Measurements from ENCODE around the gene TOX3.

TOX3 gene

DNA sequence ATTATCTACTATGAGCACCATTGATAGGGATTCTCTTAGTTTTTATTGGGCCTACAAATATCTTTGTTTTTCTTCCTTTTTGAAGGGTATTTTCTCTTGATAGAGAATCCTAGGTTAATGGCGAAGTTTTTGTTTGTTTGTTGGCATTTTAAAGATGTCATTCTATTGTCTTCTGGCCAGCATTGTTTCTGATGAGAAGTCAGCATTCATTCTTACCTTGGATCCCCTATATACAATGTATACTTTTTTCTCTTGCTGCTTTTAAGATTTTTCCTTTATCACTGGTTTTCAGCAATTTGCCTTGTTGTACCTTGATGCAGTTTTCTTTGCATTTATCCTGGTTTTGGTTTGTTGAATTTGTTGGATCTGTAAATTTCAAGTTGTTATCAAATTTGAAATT is 130.1 kb downstream of the TOX3 start:
- TF ChIP-seq EZH2 (IDR thresholded peaks at IDR 0.05) (no peak), FOXP2 (optimal IDR thresholded peaks at IDR 0.05; ENCODE audit: control extremely low read depth, extremely low read length, insufficient read depth) (no peak), POLR2AphosphoS5 (IDR thresholded peaks at IDR 0.05; ENCODE audit: borderline replicate concordance, low read depth, low read length) (no peak)
- Histone ChIP-seq H3K9me3 (ENCODE audit: low read depth, low read length) (no peaks in the 10 kb centered on the region), H3K9ac (ENCODE audit: insufficient read length) (no peak overlapping the region), H3K27ac (no peak overlapping the region), H3K4me3 (no peak overlapping the region), H3K36me3 (ENCODE audit: insufficient read depth, low read length) (no peaks in the 10 kb centered on the region)
- DNase-seq (ENCODE audit: low read depth, low spot score) = no peak

DNA sequence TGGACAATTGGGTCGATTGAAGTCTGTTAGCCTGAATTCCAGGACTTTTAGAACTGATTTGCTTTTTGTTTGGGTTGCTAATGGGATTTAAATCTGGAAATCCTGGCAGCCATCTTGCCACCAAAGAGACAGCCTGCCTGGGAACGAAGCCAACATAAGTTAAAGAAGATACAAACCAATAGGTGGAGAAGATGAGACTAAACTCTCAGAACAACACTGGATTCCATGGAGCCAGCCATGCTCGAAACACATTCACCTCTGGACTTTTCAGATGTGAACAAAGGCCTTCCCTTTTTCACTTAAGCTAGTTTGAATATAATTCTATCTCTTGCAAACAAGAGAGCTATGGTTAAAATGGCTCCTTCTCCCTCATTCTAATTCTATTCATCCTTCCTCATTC is 135.9 kb downstream of the TOX3 start:
- TF ChIP-seq EZH2 (IDR thresholded peaks at IDR 0.05) (no peak), POLR2AphosphoS5 (IDR thresholded peaks at IDR 0.05; ENCODE audit: borderline replicate concordance, low read depth, low read length) (no peak), FOXP2 (optimal IDR thresholded peaks at IDR 0.05; ENCODE audit: control extremely low read depth, extremely low read length, insufficient read depth) (no peak)
- H3K4me3 ChIP-seq = no peak overlapping the region
- H3K9ac ChIP-seq (ENCODE audit: insufficient read length) = no peak overlapping the region
- no peak overlapping the region for H3K27ac ChIP-seq
- no peaks in the 10 kb centered on the region for H3K9me3 ChIP-seq (ENCODE audit: low read depth, low read length)
- H3K36me3 ChIP-seq (ENCODE audit: insufficient read depth, low read length) = no peaks in the 10 kb centered on the region
- no peak for DNase-seq (ENCODE audit: low read depth, low spot score)

DNA sequence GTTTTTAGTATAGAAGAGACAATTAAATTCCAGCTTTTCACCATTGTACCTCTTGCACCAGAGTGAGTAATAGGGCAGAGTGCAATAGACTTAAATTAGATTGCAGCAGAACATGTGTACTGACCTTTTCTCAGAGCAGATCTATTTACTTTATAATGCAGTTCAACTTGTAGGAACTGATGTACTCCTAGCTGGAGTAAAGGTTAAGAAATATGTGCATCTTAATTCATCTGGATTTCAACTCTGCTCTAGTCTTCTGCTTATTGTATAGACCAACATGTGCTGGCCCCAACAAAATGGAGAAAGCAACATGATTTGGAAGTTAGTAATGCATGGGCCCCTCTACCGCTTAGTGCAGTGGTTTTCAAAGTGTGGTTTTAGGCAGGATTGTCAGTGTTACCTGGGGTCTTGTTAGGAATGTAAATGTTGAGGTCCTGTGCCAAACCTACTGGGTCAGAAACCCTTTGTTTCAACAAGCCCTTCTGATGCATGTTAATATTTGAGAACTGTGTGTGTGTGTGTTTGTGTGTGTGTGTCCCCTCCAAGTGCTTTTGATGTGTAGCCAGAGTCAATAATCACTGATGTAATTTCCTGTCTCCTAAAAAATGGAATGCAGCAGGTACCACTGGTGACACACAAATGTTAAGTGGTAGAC is 138.6 kb downstream of the TOX3 start:
- DNase-seq (ENCODE audit: low read depth, low spot score) = no peak
- Histone ChIP-seq H3K9me3 (ENCODE audit: low read depth, low read length) (no peaks in the 10 kb centered on the region), H3K4me3 (no peak overlapping the region), H3K27ac (no peak overlapping the region), H3K36me3 (ENCODE audit: insufficient read depth, low read length) (no peaks in the 10 kb centered on the region), H3K9ac (ENCODE audit: insufficient read length) (no peak overlapping the region)
- no peak for TF ChIP-seq FOXP2 (optimal IDR thresholded peaks at IDR 0.05; ENCODE audit: control extremely low read depth, extremely low read length, insufficient read depth)
- no peak for TF ChIP-seq EZH2 (IDR thresholded peaks at IDR 0.05)
- no peak for TF ChIP-seq POLR2AphosphoS5 (IDR thresholded peaks at IDR 0.05; ENCODE audit: borderline replicate concordance, low read depth, low read length)

DNA sequence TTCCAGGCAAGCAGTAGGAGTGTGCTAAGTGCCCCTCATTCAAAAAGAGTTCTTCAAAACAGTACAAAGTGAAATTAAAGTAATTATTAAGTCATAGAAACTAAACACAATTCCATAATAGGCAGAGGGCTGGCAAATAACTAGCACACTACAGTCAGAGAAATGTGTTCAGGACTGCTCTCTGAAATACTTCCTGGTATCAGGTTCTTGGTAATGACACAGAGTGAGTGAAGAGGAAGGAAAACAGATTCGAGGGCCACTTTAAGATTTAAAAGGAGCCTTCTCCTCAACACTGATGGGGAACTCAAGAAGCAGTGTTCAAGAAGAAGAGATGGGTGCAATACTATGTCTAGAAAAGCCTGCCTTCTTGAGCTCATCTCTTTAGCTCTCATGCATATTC is 139.2 kb downstream of the TOX3 start:
- TF ChIP-seq FOXP2 (optimal IDR thresholded peaks at IDR 0.05; ENCODE audit: control extremely low read depth, extremely low read length, insufficient read depth) (no peak), EZH2 (IDR thresholded peaks at IDR 0.05) (no peak), POLR2AphosphoS5 (IDR thresholded peaks at IDR 0.05; ENCODE audit: borderline replicate concordance, low read depth, low read length) (no peak)

DNA sequence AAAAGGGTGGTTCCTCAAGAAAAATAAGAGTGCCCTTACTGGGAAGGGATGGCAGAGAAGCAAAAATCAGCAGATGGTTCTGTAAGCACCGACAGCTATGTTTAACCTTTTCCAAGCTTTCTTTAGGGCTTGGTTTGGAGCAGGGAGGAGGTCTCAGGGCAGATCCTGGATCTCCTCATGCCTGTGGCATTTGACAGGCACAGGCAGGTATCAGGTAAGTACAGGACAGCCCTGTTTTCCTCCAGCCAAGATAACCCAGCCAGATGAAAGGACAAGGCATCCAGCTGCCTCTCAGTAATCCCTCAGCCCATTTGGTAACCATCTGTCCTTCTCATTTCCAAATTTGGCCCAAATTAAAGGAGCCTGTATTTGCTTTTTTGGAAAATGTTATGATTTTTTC is 141.5 kb downstream of the TOX3 start:
- no peak for TF ChIP-seq FOXP2 (optimal IDR thresholded peaks at IDR 0.05; ENCODE audit: control extremely low read depth, extremely low read length, insufficient read depth)
- no peak for TF ChIP-seq POLR2AphosphoS5 (IDR thresholded peaks at IDR 0.05; ENCODE audit: borderline replicate concordance, low read depth, low read length)
- TF ChIP-seq EZH2 (IDR thresholded peaks at IDR 0.05) = no peak
- no peak overlapping the region for H3K4me3 ChIP-seq
- H3K27ac ChIP-seq = no peak overlapping the region
- H3K9ac ChIP-seq (ENCODE audit: insufficient read length) = no peak overlapping the region
- no peaks in the 10 kb centered on the region for H3K9me3 ChIP-seq (ENCODE audit: low read depth, low read length)
- DNase-seq (ENCODE audit: low read depth, low spot score) = no peak
- no peaks in the 10 kb centered on the region for H3K36me3 ChIP-seq (ENCODE audit: insufficient read depth, low read length)

More for the DNA sequence above, 139.2 kb downstream of the TOX3 start:
- Histone ChIP-seq H3K9ac (ENCODE audit: insufficient read length) (no peak overlapping the region), H3K4me3 (no peak overlapping the region), H3K27ac (no peak overlapping the region), H3K36me3 (ENCODE audit: insufficient read depth, low read length) (no peaks in the 10 kb centered on the region), H3K9me3 (ENCODE audit: low read depth, low read length) (no peaks in the 10 kb centered on the region)
- no peak for DNase-seq (ENCODE audit: low read depth, low spot score)

DNA sequence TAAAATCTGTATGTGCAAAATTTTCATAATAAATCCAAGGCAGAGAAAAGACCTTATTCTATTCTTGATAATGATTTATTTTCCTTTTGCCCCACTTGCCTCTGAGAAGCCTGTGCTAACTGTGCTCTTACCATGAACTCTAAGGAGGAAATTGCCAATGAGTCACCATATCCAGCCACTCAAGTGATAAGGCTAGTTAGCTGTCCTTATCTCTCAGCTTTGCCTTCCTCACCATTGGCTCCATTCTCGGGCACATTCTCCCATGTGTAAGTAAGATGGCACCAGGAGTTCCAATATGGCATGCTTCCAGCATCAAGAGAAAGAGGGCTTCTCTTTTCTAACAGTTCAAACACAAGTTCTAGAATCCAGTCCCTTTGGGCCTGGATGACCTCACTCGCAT is 142.4 kb downstream of the TOX3 start:
- H3K4me3 ChIP-seq = no peak overlapping the region
- no peak overlapping the region for H3K27ac ChIP-seq
- H3K9ac ChIP-seq (ENCODE audit: insufficient read length) = no peak overlapping the region
- H3K36me3 ChIP-seq (ENCODE audit: insufficient read depth, low read length) = no peaks in the 10 kb centered on the region
- DNase-seq (ENCODE audit: low read depth, low spot score) = no peak
- TF ChIP-seq FOXP2 (optimal IDR thresholded peaks at IDR 0.05; ENCODE audit: control extremely low read depth, extremely low read length, insufficient read depth) (no peak), EZH2 (IDR thresholded peaks at IDR 0.05) (no peak), POLR2AphosphoS5 (IDR thresholded peaks at IDR 0.05; ENCODE audit: borderline replicate concordance, low read depth, low read length) (no peak)
- no peaks in the 10 kb centered on the region for H3K9me3 ChIP-seq (ENCODE audit: low read depth, low read length)

DNA sequence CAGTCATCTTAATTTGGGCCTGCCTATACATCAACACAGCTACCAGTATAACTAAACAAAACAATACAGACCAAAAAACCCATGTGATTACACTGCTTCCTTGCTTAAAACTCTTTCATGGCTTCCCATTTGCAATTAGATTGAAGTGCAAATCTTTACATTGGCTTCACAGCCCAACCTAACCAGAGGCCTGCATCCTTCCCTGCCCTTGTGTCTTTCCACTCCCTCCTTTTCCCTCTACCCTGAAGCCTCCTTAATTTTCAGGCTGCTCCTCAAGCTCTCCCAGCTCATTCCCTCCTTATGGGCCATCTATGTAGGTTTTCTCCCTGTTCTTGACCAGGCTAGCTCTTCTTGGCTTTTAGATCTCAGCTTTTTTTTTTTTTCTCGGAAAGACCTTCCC is 147.8 kb downstream of the TOX3 start:
- no peak overlapping the region for H3K27ac ChIP-seq
- no peaks in the 10 kb centered on the region for H3K36me3 ChIP-seq (ENCODE audit: insufficient read depth, low read length)
- no peak overlapping the region for H3K9ac ChIP-seq (ENCODE audit: insufficient read length)
- TF ChIP-seq EZH2 (IDR thresholded peaks at IDR 0.05) (no peak), FOXP2 (optimal IDR thresholded peaks at IDR 0.05; ENCODE audit: control extremely low read depth, extremely low read length, insufficient read depth) (no peak), POLR2AphosphoS5 (IDR thresholded peaks at IDR 0.05; ENCODE audit: borderline replicate concordance, low read depth, low read length) (no peak)
- no peak overlapping the region for H3K4me3 ChIP-seq
- no peaks in the 10 kb centered on the region for H3K9me3 ChIP-seq (ENCODE audit: low read depth, low read length)
- no peak for DNase-seq (ENCODE audit: low read depth, low spot score)

DNA sequence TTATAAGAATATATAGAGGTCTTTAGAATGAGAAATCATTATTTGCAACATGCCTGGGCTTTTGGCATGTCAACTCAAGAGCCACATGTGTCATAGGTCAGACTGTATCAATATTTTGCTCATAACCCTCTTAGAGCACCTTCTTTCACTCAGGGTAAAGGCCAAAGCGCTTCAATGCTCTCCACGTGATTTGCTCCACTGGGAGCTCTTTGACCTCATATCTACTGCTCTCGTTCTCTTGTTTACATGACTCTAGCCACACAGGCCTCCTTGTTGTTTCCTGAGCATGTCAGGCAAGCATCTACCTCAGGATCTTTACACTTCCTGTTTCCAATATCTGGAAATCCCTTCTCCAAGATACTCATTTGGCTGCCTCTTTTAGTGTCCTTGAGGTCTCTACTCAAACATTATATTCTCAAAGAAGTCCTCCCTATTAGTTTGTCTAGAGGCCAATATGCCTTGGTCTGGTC is 148.4 kb downstream of the TOX3 start:
- H3K9ac ChIP-seq (ENCODE audit: insufficient read length) = no peak overlapping the region
- no peaks in the 10 kb centered on the region for H3K9me3 ChIP-seq (ENCODE audit: low read depth, low read length)
- no peaks in the 10 kb centered on the region for H3K36me3 ChIP-seq (ENCODE audit: insufficient read depth, low read length)
- DNase-seq (ENCODE audit: low read depth, low spot score) = no peak
- no peak overlapping the region for H3K4me3 ChIP-seq
- no peak overlapping the region for H3K27ac ChIP-seq
- no peak for TF ChIP-seq FOXP2 (optimal IDR thresholded peaks at IDR 0.05; ENCODE audit: control extremely low read depth, extremely low read length, insufficient read depth)
- no peak for TF ChIP-seq EZH2 (IDR thresholded peaks at IDR 0.05)
- TF ChIP-seq POLR2AphosphoS5 (IDR thresholded peaks at IDR 0.05; ENCODE audit: borderline replicate concordance, low read depth, low read length) = no peak

DNA sequence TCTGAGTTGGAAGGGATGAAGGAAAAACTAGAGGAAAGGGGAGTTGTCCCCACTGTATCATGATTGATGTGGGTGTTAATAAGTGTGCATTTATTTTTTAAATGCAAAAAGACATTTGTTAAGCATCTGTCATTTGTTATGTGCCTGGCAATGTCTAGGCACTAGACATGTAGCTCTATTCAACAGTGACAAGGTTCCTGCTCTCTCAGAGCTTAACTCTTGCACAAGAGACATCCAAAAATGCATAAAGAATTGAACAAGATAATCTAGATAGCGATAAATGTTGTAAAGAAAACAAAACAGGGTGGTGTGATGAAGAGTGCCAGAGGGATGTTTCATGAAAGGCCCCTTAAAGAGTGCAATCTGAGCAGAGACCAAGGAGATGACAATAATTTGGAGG is 148.9 kb downstream of the TOX3 start:
- no peaks in the 10 kb centered on the region for H3K36me3 ChIP-seq (ENCODE audit: insufficient read depth, low read length)
- H3K4me3 ChIP-seq = no peak overlapping the region
- H3K9ac ChIP-seq (ENCODE audit: insufficient read length) = no peak overlapping the region
- H3K27ac ChIP-seq = no peak overlapping the region
- no peak for DNase-seq (ENCODE audit: low read depth, low spot score)
- no peak for TF ChIP-seq EZH2 (IDR thresholded peaks at IDR 0.05)
- no peak for TF ChIP-seq FOXP2 (optimal IDR thresholded peaks at IDR 0.05; ENCODE audit: control extremely low read depth, extremely low read length, insufficient read depth)
- TF ChIP-seq POLR2AphosphoS5 (IDR thresholded peaks at IDR 0.05; ENCODE audit: borderline replicate concordance, low read depth, low read length) = no peak
- no peaks in the 10 kb centered on the region for H3K9me3 ChIP-seq (ENCODE audit: low read depth, low read length)

All from SK-N-MC (cell line).